ENCODE measurements around the gene BAD. TPM values are rescaled to one million over a fixed set of nuclear protein-coding genes. Genes with fewer than 3 reads are reported as not detected.

The BAD gene
- total RNA-seq, 3 donors from 2014 or later, result 56.8 to 90.9 (median 75.4) TPM

DNA sequence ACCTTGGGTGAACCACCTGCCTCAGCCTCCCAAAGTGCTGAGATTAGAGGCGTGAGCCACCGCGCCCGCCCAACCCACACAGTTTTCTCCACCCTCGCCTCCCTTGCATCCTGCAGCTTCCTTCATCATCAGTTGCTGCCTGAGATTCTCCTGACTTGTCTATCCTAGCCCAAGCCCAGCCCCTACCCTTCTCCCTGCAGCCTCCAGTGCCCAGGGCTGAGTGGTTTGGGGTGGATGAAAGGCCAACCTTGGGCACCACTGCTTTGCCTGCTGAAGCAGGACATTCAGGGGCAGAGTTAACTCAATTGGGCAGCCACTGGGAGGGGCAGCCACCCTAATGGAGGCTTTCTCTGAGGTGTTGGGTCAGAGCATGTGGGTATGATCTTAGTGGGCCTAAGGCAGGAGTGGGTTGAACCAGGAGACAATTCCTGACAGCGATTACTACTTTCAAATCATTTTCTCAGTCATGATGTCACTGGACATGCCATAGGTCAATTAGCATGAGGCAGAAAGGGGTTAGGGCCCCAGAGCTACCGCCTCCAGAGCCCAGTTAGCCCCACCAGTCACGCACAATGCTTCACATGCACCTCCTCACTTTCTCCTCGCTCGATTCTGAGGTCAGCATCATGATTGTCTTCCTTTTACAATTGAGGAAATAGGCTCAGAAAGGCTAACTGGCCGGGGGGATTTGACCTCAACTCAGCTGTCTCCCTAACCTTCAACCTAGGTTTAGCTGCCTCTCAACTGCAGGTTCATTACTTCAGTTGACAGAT, 44.6 kb downstream of the BAD start:
- ATAC-seq, result peak; percentile 3
- Histone ChIP-seq H3K36me3 (ENCODE audit: low read depth) (no peaks in the 10 kb centered on the region), H3K9me3 (no peaks in the 10 kb centered on the region), H3K4me1 (ENCODE audit: low read depth) (peaks cover 53% of the 10 kb centered on the region), H3K4me3 (no peak overlapping the region)
- DNase-seq, result peak; percentile 24 to 70 (median 46)
- TF ChIP-seq, protein P1, sequence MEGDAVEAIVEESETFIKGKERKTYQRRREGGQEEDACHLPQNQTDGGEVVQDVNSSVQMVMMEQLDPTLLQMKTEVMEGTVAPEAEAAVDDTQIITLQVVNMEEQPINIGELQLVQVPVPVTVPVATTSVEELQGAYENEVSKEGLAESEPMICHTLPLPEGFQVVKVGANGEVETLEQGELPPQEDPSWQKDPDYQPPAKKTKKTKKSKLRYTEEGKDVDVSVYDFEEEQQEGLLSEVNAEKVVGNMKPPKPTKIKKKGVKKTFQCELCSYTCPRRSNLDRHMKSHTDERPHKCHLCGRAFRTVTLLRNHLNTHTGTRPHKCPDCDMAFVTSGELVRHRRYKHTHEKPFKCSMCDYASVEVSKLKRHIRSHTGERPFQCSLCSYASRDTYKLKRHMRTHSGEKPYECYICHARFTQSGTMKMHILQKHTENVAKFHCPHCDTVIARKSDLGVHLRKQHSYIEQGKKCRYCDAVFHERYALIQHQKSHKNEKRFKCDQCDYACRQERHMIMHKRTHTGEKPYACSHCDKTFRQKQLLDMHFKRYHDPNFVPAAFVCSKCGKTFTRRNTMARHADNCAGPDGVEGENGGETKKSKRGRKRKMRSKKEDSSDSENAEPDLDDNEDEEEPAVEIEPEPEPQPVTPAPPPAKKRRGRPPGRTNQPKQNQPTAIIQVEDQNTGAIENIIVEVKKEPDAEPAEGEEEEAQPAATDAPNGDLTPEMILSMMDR (IDR thresholded peaks at IDR 0.05), result no peak
- intact Hi-C loops (cut with DNase I, micrococcal nuclease), result loop anchor here in 1 of 2 donors (10.0 kb wide), 1 partner anchor 55 kb away; the partner anchor contains the start of gene STIP1

GRCh38 chr11:64238999-64239398, 45.5 kb downstream of the BAD start:
- H3K9me3 ChIP-seq, result no peaks in the 10 kb centered on the region
- intact Hi-C loops (cut with DNase I, micrococcal nuclease), result no loop called here
- no peaks in the 10 kb centered on the region for H3K36me3 ChIP-seq (ENCODE audit: low read depth)
- ATAC-seq (no peak), DNase-seq (peak in 1 of 3 donors; percentile 26)
- H3K4me3 ChIP-seq, result no peak overlapping the region
- H3K4me1 ChIP-seq (ENCODE audit: low read depth), result peaks cover 50% of the 10 kb centered on the region
- TF ChIP-seq, protein P1 (IDR thresholded peaks at IDR 0.05), result no peak

DNA sequence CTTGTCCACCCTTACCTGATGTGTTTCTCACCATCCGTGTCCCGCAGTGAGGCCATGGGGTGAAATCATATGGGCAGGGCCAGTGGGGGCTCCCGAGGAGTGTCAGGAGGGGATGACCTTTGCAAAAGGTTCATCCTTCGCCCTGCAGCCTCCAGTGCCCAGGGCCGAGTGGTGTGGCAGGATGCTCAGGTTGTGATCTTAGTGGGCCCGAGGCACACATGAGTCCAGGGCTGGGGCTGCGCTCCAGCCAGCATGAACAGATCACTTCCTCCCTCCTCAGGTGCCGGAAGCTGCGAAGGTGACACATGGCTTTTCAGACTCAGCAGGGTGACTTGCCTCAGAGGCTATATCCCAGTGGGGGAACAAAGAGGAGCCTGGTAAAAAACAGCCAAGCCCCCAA, 46.4 kb downstream of the BAD start:
- intact Hi-C loops (cut with DNase I, micrococcal nuclease), result no loop called here
- TF ChIP-seq, protein P1 (IDR thresholded peaks at IDR 0.05), result no peak
- H3K4me3 ChIP-seq, result no peak overlapping the region
- H3K36me3 ChIP-seq (ENCODE audit: low read depth), result no peaks in the 10 kb centered on the region
- DNase-seq, result peak; percentile 31 to 71 (median 54)
- peaks cover 47% of the 10 kb centered on the region for H3K4me1 ChIP-seq (ENCODE audit: low read depth)
- no peaks in the 10 kb centered on the region for H3K9me3 ChIP-seq
- ATAC-seq, result no peak

- Histone ChIP-seq H3K4me3 (no peak overlapping the region), H3K4me1 (ENCODE audit: low read depth) (peaks cover 42% of the 10 kb centered on the region), H3K36me3 (ENCODE audit: low read depth) (no peaks in the 10 kb centered on the region), H3K9me3 (no peaks in the 10 kb centered on the region)
- ATAC-seq (peak; percentile 34), DNase-seq (peak; percentile 91 to 92 (median 92))
- TF ChIP-seq, protein P1 (IDR thresholded peaks at IDR 0.05), result no peak
- intact Hi-C loops (cut with DNase I, micrococcal nuclease), result no loop called here
Observed at GRCh38 chr11:64237484-64237951, 46.9 kb downstream of the BAD start.

- intact Hi-C loops (cut with DNase I, micrococcal nuclease), result no loop called here
- Histone ChIP-seq H3K9me3 (no peaks in the 10 kb centered on the region), H3K4me1 (ENCODE audit: low read depth) (peaks cover 49% of the 10 kb centered on the region), H3K4me3 (no peak overlapping the region), H3K36me3 (ENCODE audit: low read depth) (no peaks in the 10 kb centered on the region)
- TF ChIP-seq, protein P1 (IDR thresholded peaks at IDR 0.05), result no peak
- DNase-seq (peak in 1 of 3 donors; percentile 51), ATAC-seq (no peak)
Observed at GRCh38 chr11:64235437-64236161, 48.9 kb downstream of the BAD start.

Measured in mucosa of descending colon (tissue), 3 donors.